Esophagus muscularis mucosa (tissue), 4 donors: Measurements from ENCODE around the gene NT5DC2. TPM values are rescaled to one million over a fixed set of nuclear protein-coding genes. Genes with fewer than 3 reads are reported as not detected.

Experiments
- DNase-seq: peaks from one replicate; pipeline ENCODE4 v3.0.0-alpha.2; 2017; ENCODE audit errors: extremely low spot score
- H3K27ac ChIP-seq, 4 donors: fragments of 200-600 bp; sonication (generic); replicated peaks in 1 of 4; 1 replicate in 3 of 4; 2 replicates in 1 of 4; pipeline ENCODE4 v1.5.1; 2016 to 2019; ENCODE audit warnings: mild to moderate bottlenecking in 1 of 4
- H3K27me3 ChIP-seq, 4 donors: fragments of 200-600 bp; sonication (generic); one replicate each; pipeline versions ENCODE4 v1.5.1 to v1.6.0; 2016 to 2019
- H3K36me3 ChIP-seq, 4 donors: fragments of 200-600 bp; sonication (generic); one replicate each; pipeline ENCODE4 v1.5.1; 2016 to 2019
- H3K4me1 ChIP-seq, 4 donors: fragments of 200-600 bp; sonication (generic); one replicate each; pipeline ENCODE4 v1.5.1; 2016 to 2019
- H3K4me3 ChIP-seq, 4 donors: fragments of 200-600 bp; sonication (generic); 1 replicate in 2 of 4; 2 replicates in 2 of 4; pipeline ENCODE4 v1.5.1; 2016 to 2019; ENCODE audit warnings: mild to moderate bottlenecking in 4 of 4, moderate library complexity in 1 of 4
- H3K9me3 ChIP-seq, 4 donors: fragments of 200-600 bp; sonication (generic); 1 replicate in 3 of 4; 2 replicates in 1 of 4; pipeline ENCODE4 v1.5.1; 2016 to 2019
- CTCF ChIP-seq, 3 experiments: fragments of 200-600 bp in 2 of 3; fragments of 450-650 bp in 1 of 3; sonication (generic) in 2 of 3; IDR thresholded peaks; one replicate each; pipeline ENCODE4 v1.5.1; 2017 to 2019; ENCODE audit warnings: antibody characterized with exemption in 3 of 3, mild to moderate bottlenecking in 2 of 3, moderate library complexity in 1 of 3
- EP300 ChIP-seq: sonication (generic); formaldehyde crosslinking; IDR thresholded peaks from one replicate; pipeline ENCODE4 v1.6.1; 2017; ENCODE audit warnings: antibody characterized with exemption
- POLR2A ChIP-seq: fragments of 450-650 bp; IDR thresholded peaks from one replicate; pipeline ENCODE4 v1.6.1; 2017; ENCODE audit warnings: antibody characterized with exemption, moderate library complexity, mild to moderate bottlenecking, low read depth
- POLR2AphosphoS5 ChIP-seq, 2 donors: sonication (generic); formaldehyde crosslinking; IDR thresholded peaks; one replicate each; pipeline ENCODE4 v1.6.1; 2017; ENCODE audit warnings: antibody characterized with exemption in 2 of 2
- WGBS: methylation state at CpG from one replicate; pipeline ENCODE4 v1.1.5; 2018; 5-methylcytosine and 5-hydroxymethylcytosine counted together
- intact Hi-C: fragments of 100-400 bp; cut with DNase I; formaldehyde crosslinking; loops from one replicate; pipeline ENCODE4 v1.15.1; 2023
- total RNA-seq, 4 donors: library from RNA; depleted of rRNA; stranded (reverse); fragments of >200 nt; gene quantifications; one replicate each; pipeline versions ENCODE4 v1.1.0 to v1.2.1, GENCODE V29; 2016

Gene NT5DC2
- total RNA-seq, 4 donors from 2014 or later, result 58.0 to 87.4 (median 72.9) TPM

GRCh38 chr3:52502001-52502400 is 31.7 kb downstream of the NT5DC2 start:
- H3K4me1 ChIP-seq, result peaks cover under 1 to 11% (median 3%) of the 10 kb centered on the region in 4 donors
- DNase-seq, result no peak
- H3K27me3 ChIP-seq, result no peaks in the 10 kb centered on the region
- intact Hi-C loops, result no loop called here
- WGBS, result 90% methylated on average over 8 of the region's 11 CpGs
- H3K4me3 ChIP-seq, result no peak overlapping the region
- TF ChIP-seq EP300, result no peak
- no peak for TF ChIP-seq POLR2A
- no peak for TF ChIP-seq POLR2AphosphoS5 (IDR thresholded peaks at IDR 0.05)
- no peak for TF ChIP-seq CTCF (IDR thresholded peaks at IDR 0.05)
- no peaks in the 10 kb centered on the region for H3K9me3 ChIP-seq
- peaks cover 0 to 16% (median 11%) of the 10 kb centered on the region in 4 donors for H3K36me3 ChIP-seq
- no peak overlapping the region for H3K27ac ChIP-seq

- Histone ChIP-seq H3K36me3 (peaks cover 0 to 16% (median 8%) of the 10 kb centered on the region in 4 donors), H3K9me3 (no peaks in the 10 kb centered on the region), H3K4me3 (no peak overlapping the region), H3K27me3 (no peaks in the 10 kb centered on the region), H3K4me1 (peaks cover 7 to 20% (median 11%) of the 10 kb centered on the region in 4 donors), H3K27ac (no peak overlapping the region)
- DNase-seq, result no peak
- intact Hi-C loops, result no loop called here
- 79% methylated on average over 5 of the region's 11 CpGs for WGBS
- TF ChIP-seq CTCF (IDR thresholded peaks at IDR 0.05) (no peak), POLR2AphosphoS5 (IDR thresholded peaks at IDR 0.05) (no peak), POLR2A (no peak), EP300 (no peak)
Measured at GRCh38 chr3:52501046-52501445, 32.6 kb downstream of the NT5DC2 start.

- no peak for DNase-seq
- Histone ChIP-seq H3K4me1 (peaks cover 20 to 47% (median 37%) of the 10 kb centered on the region in 4 donors), H3K27me3 (no peaks in the 10 kb centered on the region), H3K36me3 (peaks cover 0 to 9% (median 6%) of the 10 kb centered on the region in 4 donors), H3K27ac (peak overlapping the region in 3 of 4 donors; percentile 5 to 31 (median 18)), H3K4me3 (no peak overlapping the region), H3K9me3 (no peaks in the 10 kb centered on the region)
- WGBS, result 76% methylated on average over 8 of the region's 24 CpGs
- intact Hi-C loops, result no loop called here
- no peak for TF ChIP-seq EP300
- no peak for TF ChIP-seq POLR2A
- no peak for TF ChIP-seq POLR2AphosphoS5 (IDR thresholded peaks at IDR 0.05)
- no peak for TF ChIP-seq CTCF (IDR thresholded peaks at IDR 0.05)
Measured at GRCh38 chr3:52498137-52499054, 35.3 kb downstream of the NT5DC2 start.

GRCh38 chr3:52495777-52496602 is 37.7 kb downstream of the NT5DC2 start:
- Histone ChIP-seq H3K9me3 (no peaks in the 10 kb centered on the region), H3K4me1 (peaks cover 35 to 71% (median 58%) of the 10 kb centered on the region in 4 donors), H3K27me3 (no peaks in the 10 kb centered on the region), H3K27ac (peak overlapping the region; percentile 53 to 80 (median 70)), H3K36me3 (peaks cover 21 to 29% (median 28%) of the 10 kb centered on the region in 4 donors), H3K4me3 (peak overlapping the region; percentile 38 to 56 (median 42))
- no peak for TF ChIP-seq CTCF (IDR thresholded peaks at IDR 0.05)
- TF ChIP-seq EP300, result no peak
- peak in 1 of 2 donors; percentile 42 for TF ChIP-seq POLR2AphosphoS5 (IDR thresholded peaks at IDR 0.05)
- no peak for TF ChIP-seq POLR2A
- no peak for DNase-seq
- 66% methylated on average over 11 of the region's 16 CpGs for whole genome bisulfite sequencing
- intact Hi-C loops, result no loop called here
